K562 (cell line): ENCODE data around the gene ISOC1. TPM values are rescaled to one million over a fixed set of nuclear protein-coding genes. Genes with fewer than 3 reads are reported as not detected.

Experiments
- ATAC-seq: fragments of 200-7000 bp; cut with Tn5 transposase; 3 replicates; pipeline ENCODE4 v1.9.1; 2020; ENCODE audit warnings: moderate library complexity
- BruUV-seq: library from RNA; stranded (reverse); fragments of 400-500 nt; replicated peaks from 2 replicates; lab custom pipeline; 2021; lab: Mats Ljungman, UMichigan
- CTCF ChIA-PET: fragments of 300-600 bp; formaldehyde crosslinking; extraction: SDS; loops from one replicate; lab custom pipeline; 2021; ENCODE audit warnings: low intra/inter-chr PET ratio; lab: Yijun Ruan, JAX
- POLR2A ChIA-PET: fragments of 300-600, 350-650 bp; sonication (Branson Sonifier 250); formaldehyde crosslinking; extraction: SDS; loops from one replicate; lab custom pipeline; 2021; ENCODE audit warnings: antibody characterized with exemption, inconsistent platforms; lab: Yijun Ruan, JAX
- DNase-seq, 4 experiments: peaks; one replicate each; pipeline versions ENCODE4 v3.0.0 to v3.0.0-alpha.2; 2011 to 2018; ENCODE audit warnings: low spot score in 3 of 4, mixed read lengths in 3 of 4; ENCODE audit errors: extremely low read depth in 1 of 4
- FAIRE-seq: peaks from 2 replicates; lab custom pipeline; 2011; peaks lifted over from hg19 to GRCh38; lab: Jason Lieb, UNC
- H2AFZ ChIP-seq: 2 replicates; pipeline ENCODE4 v1.6.0; 2011; ENCODE audit warnings: low read depth, low read length, control low read depth, inconsistent platforms
- H3K27ac ChIP-seq: fragments of 200-600 bp; 3 replicates; pipeline ENCODE4 v1.8.0; 2011; ENCODE audit warnings: low read depth, mild to moderate bottlenecking, control low read depth, inconsistent platforms, low read length, moderate library complexity, mixed read lengths; ENCODE audit errors: extremely low read depth
- H3K27me3 ChIP-seq, 2 experiments: fragments of 300-600 bp in 1 of 2; 2 replicates in 1 of 2; 3 replicates in 1 of 2; pipeline versions ENCODE4 v1.6.0 to v1.8.0; 2011; ENCODE audit warnings: inconsistent platforms in 2 of 2, low read length in 2 of 2, mild to moderate bottlenecking in 1 of 2, mixed read lengths in 1 of 2, moderate library complexity in 1 of 2; ENCODE audit not compliant: control insufficient read depth in 2 of 2, insufficient read depth in 2 of 2
- H3K36me3 ChIP-seq: fragments of 300-600 bp; 3 replicates; pipeline ENCODE4 v1.8.0; 2011; ENCODE audit warnings: mild to moderate bottlenecking, low read length, inconsistent platforms; ENCODE audit not compliant: control insufficient read depth, insufficient read depth
- H3K4me1 ChIP-seq, 2 experiments: fragments of 200-600 bp in 1 of 2; replicated peaks in 1 of 2; 2 replicates in 1 of 2; 3 replicates in 1 of 2; pipeline versions ENCODE4 v1.5.1 to v1.8.0; 2011; ENCODE audit warnings: inconsistent platforms in 2 of 2, low read length in 2 of 2, mild to moderate bottlenecking in 1 of 2, mixed read lengths in 1 of 2, moderate library complexity in 1 of 2; ENCODE audit not compliant: control insufficient read depth in 2 of 2, insufficient read depth in 2 of 2
- H3K4me2 ChIP-seq: 2 replicates; pipeline ENCODE4 v1.6.1; 2011; ENCODE audit warnings: low read length, control low read depth, inconsistent platforms, mixed read lengths; ENCODE audit not compliant: insufficient read depth
- H3K4me3 ChIP-seq: fragments of 200-600 bp; sonication (generic), shearing (Covaris generic); 2 replicates; pipeline ENCODE4 v1.5.1; 2016; ENCODE audit warnings: control low read depth, inconsistent platforms
- H3K79me2 ChIP-seq: fragments of 200-600 bp; 3 replicates; pipeline ENCODE4 v1.8.0; 2011; ENCODE audit warnings: low read length, inconsistent platforms; ENCODE audit not compliant: control insufficient read depth, insufficient read depth
- H3K9ac ChIP-seq, 2 experiments: 2 replicates each; pipeline versions ENCODE4 v1.6.0 to v1.6.1; 2011; ENCODE audit warnings: low read depth in 2 of 2, low read length in 2 of 2, control low read depth in 1 of 2, inconsistent platforms in 1 of 2, mild to moderate bottlenecking in 1 of 2, mixed read lengths in 1 of 2; ENCODE audit not compliant: insufficient read depth in 1 of 2
- H3K9me1 ChIP-seq: one replicate; pipeline ENCODE4 v1.6.0; 2011; ENCODE audit warnings: inconsistent platforms, mild to moderate bottlenecking, low read length, moderate library complexity; ENCODE audit not compliant: control insufficient read depth, insufficient read depth
- H3K9me3 ChIP-seq: replicated peaks from 2 replicates; pipeline ENCODE4 v1.5.1; 2011; ENCODE audit warnings: low read depth, low read length, inconsistent platforms; ENCODE audit not compliant: control insufficient read depth, insufficient read depth
- H4K20me1 ChIP-seq: replicated peaks from 2 replicates; pipeline ENCODE4 v1.6.1; 2011; ENCODE audit warnings: low read length, inconsistent platforms, mixed read lengths; ENCODE audit not compliant: control insufficient read depth, insufficient read depth
- CTBP1 ChIP-seq: fragments of 450-650 bp; IDR thresholded peaks from 2 replicates; pipeline ENCODE4 v1.6.1; 2016; ENCODE audit warnings: borderline replicate concordance
- ETS1 ChIP-seq: conservative IDR thresholded peaks from 2 replicates; pipeline ENCODE4 v1.6.1; 2011; ENCODE audit warnings: low read depth, mild to moderate bottlenecking, low read length; ENCODE audit not compliant: control insufficient read depth
- KLF1 ChIP-seq: fragments of 450-650 bp; IDR thresholded peaks from 2 replicates; pipeline ENCODE4 v1.6.1; 2016; ENCODE audit warnings: missing genetic modification characterization, missing compliant biosample characterization
- MEIS2 ChIP-seq: fragments of 450-650 bp; IDR thresholded peaks from 2 replicates; pipeline ENCODE4 v1.6.1; 2014; ENCODE audit warnings: mild to moderate bottlenecking; ENCODE audit not compliant: partially characterized antibody
- NCOA4 ChIP-seq: fragments of 450-650 bp; IDR thresholded peaks from 2 replicates; pipeline ENCODE4 v1.6.1; 2018; ENCODE audit warnings: mild to moderate bottlenecking; ENCODE audit not compliant: partially characterized antibody
- PBX2 ChIP-seq, 2 experiments: IDR thresholded peaks in 1 of 2; conservative IDR thresholded peaks in 1 of 2; 2 replicates each; pipeline ENCODE4 v1.6.1; 2016; ENCODE audit warnings: low read depth in 2 of 2, mild to moderate bottlenecking in 1 of 2, missing compliant biosample characterization in 1 of 2, missing genetic modification characterization in 1 of 2, moderate library complexity in 1 of 2
- RCOR1 ChIP-seq, 2 experiments: IDR thresholded peaks; 2 replicates each; pipeline ENCODE4 v1.6.1; 2012; ENCODE audit warnings: low read depth in 2 of 2, low read length in 2 of 2, borderline replicate concordance in 1 of 2, improper control_type of control experiment in 1 of 2
- TEAD1 ChIP-seq, 2 experiments: fragments of 450-650 bp in 1 of 2; sonication (generic) in 1 of 2; formaldehyde crosslinking; IDR thresholded peaks; 2 replicates each; pipeline versions ENCODE4 v1.4.0 to v1.8.0; 2020 to 2022; ENCODE audit warnings: mild to moderate bottlenecking in 2 of 2, missing genetic modification reagents in 1 of 2
- WGBS: fragments of 100-300 bp; shearing (Covaris generic); methylation state at CpG from one replicate; pipeline ENCODE4 v1.1.6; 2016; ENCODE audit warnings: low coverage, mixed read lengths; ENCODE audit not compliant: insufficient coverage; ENCODE audit errors: missing lambda C conversion rate; 5-methylcytosine and 5-hydroxymethylcytosine counted together
- in situ Hi-C: fragments of 300-500 bp; cut with MboI; formaldehyde crosslinking; loops from 4 replicates; pipeline ENCODE4 v1.15.0; 2018; ENCODE audit warnings: inconsistent platforms, mixed read lengths
- intact Hi-C: fragments of 100-400 bp; cut with micrococcal nuclease; formaldehyde crosslinking; loops from 2 replicates; pipeline ENCODE4 v1.14.2; 2022
- polyA plus RNA-seq, 8 experiments: library from polyadenylated mRNA; depleted of rRNA in 4 of 8; stranded (reverse) in 5 of 8; unstranded in 3 of 8; fragments of >200 nt; fragmentation: Nextera tagmentation in 2 of 8; fragmentation: Illumina TruSeq in 1 of 8; extraction: Ambion mirVana in 2 of 8; extraction: Trizol in 1 of 8; gene quantifications; 2 replicates each; pipeline versions ENCODE4 v1.2.1 to v1.2.3, GENCODE V29; 2011 to 2014; ENCODE audit warnings: inconsistent platforms in 1 of 8, missing spikeins in 1 of 8
- total RNA-seq, 7 experiments: library from RNA; depleted of rRNA in 6 of 7; stranded (reverse); fragments of >200 nt in 6 of 7; fragmentation: Illumina TruSeq in 2 of 7; extraction: Trizol in 2 of 7; gene quantifications; 2 replicates each; pipeline versions ENCODE4 v1.2.1 to v1.2.3, GENCODE V29; 2011 to 2021; ENCODE audit warnings: low replicate concordance in 1 of 7
- TF ChIP-seq, protein P1 (sequence below), 3 experiments: IDR thresholded peaks in 2 of 3; conservative IDR thresholded peaks in 1 of 3; 2 replicates each; pipeline ENCODE4 v1.5.1; 2011 to 2012; ENCODE audit warnings: low read length in 3 of 3, mild to moderate bottlenecking in 3 of 3, control low read depth in 2 of 3, improper control_type of control experiment in 1 of 3, inconsistent platforms in 1 of 3, low read depth in 1 of 3, mixed read lengths in 1 of 3, moderate library complexity in 1 of 3; ENCODE audit not compliant: insufficient read depth in 2 of 3
- TF ChIP-seq, protein P2 (sequence below): fragments of 450-650 bp; IDR thresholded peaks from 2 replicates; pipeline ENCODE4 v1.6.1; 2016

The ISOC1 gene
- total and polyA plus RNA-seq, 9 of the 15 experiments (the other 6 are each of a cell fraction or from before 2014, with no cell fraction given) = 14.0 to 67.9 (median 51.3) TPM

DNA sequence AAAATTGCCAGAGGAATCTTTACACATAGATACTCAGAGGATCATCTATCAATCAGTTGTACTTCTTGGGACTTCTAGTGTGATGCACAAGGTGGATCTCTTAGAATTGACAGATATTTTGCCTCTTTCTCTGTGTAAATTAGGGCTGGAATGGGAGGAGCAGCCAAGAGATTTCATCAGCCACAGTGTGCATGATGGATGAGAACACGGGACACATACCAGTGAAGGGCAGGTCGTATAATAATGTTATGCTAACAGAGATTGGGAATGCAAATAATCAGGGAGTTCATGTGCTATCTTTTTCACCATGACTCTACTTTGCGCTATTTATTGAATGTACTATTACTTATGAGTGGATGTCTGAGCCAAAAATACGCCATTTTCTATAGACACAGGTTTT, 43.3 kb upstream of the ISOC1 start:
- DNase-seq = no peak
- Histone ChIP-seq H3K27me3 (no peaks in the 10 kb centered on the region; a peak in 1 of 5 replicates), H2AFZ (no peak overlapping the region), H3K27ac (no peak overlapping the region), H3K9me3 (no peaks in the 10 kb centered on the region), H3K4me2 (no peak overlapping the region), H4K20me1 (no peaks in the 10 kb centered on the region), H3K36me3 (no peaks in the 10 kb centered on the region), H3K4me3 (no peak overlapping the region)
- BruUV-seq = no TSS peak
- intact Hi-C loops = loop anchor here (5.0 kb wide), 1 partner anchor 144 kb away; no protein-coding TSS in a partner anchor
- 5% methylated on average over 4 of the region's 4 CpGs for WGBS
- TF ChIP-seq MEIS2 (peak; percentile 85), CTBP1 (0 out of 2 replicates have a peak, but pooled peaks have one; percentile 29), NCOA4 (no peak), TEAD1 (CRISPR knock-in tag; IDR thresholded peaks at IDR 0.05) (peak in 1 of 2 experiments; percentile 36; a peak in 1 of 4 replicates), KLF1 (tag) (peak; percentile 54; the same call in 1 of the 2 replicates), ETS1 (no peak), PBX2 (CRISPR knock-in tag; IDR thresholded peaks at IDR 0.05; ENCODE audit: low read depth) (no peak), PBX2 (tag; conservative IDR thresholded peaks at IDR 0.05; ENCODE audit: low read depth) (peak; percentile 82), RCOR1 (IDR thresholded peaks at IDR 0.05; ENCODE audit: borderline replicate concordance in 1 of 2, low read depth in 2 of 2, low read length in 2 of 2) (peak in 1 of 2 experiments; percentile 62; a peak in 1 of 4 replicates)
- TF ChIP-seq, protein P1, sequence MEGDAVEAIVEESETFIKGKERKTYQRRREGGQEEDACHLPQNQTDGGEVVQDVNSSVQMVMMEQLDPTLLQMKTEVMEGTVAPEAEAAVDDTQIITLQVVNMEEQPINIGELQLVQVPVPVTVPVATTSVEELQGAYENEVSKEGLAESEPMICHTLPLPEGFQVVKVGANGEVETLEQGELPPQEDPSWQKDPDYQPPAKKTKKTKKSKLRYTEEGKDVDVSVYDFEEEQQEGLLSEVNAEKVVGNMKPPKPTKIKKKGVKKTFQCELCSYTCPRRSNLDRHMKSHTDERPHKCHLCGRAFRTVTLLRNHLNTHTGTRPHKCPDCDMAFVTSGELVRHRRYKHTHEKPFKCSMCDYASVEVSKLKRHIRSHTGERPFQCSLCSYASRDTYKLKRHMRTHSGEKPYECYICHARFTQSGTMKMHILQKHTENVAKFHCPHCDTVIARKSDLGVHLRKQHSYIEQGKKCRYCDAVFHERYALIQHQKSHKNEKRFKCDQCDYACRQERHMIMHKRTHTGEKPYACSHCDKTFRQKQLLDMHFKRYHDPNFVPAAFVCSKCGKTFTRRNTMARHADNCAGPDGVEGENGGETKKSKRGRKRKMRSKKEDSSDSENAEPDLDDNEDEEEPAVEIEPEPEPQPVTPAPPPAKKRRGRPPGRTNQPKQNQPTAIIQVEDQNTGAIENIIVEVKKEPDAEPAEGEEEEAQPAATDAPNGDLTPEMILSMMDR (IDR thresholded peaks at IDR 0.05 in 2 of 3, conservative IDR thresholded peaks at IDR 0.05 in 1 of 3; ENCODE audit: insufficient read depth in 2 of 3, low read depth in 1 of 3, low read length in 3 of 3) = no peak
- TF ChIP-seq, protein P2, sequence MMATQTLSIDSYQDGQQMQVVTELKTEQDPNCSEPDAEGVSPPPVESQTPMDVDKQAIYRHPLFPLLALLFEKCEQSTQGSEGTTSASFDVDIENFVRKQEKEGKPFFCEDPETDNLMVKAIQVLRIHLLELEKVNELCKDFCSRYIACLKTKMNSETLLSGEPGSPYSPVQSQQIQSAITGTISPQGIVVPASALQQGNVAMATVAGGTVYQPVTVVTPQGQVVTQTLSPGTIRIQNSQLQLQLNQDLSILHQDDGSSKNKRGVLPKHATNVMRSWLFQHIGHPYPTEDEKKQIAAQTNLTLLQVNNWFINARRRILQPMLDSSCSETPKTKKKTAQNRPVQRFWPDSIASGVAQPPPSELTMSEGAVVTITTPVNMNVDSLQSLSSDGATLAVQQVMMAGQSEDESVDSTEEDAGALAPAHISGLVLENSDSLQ = peak; percentile 57; the same call in 1 of the 2 replicates
- TF ChIP-seq, all 486 proteins: peak for 7
- Histone ChIP-seq H3K79me2 (no peaks in the 10 kb centered on the region), H3K9me1 (no peaks in the 10 kb centered on the region), H3K4me1 (no peaks in the 10 kb centered on the region; a peak in 1 of 5 replicates), H3K9ac (no peak overlapping the region)
- ATAC-seq = peak; percentile 75
- CTCF ChIA-PET = no interaction called here
- FAIRE-seq = no peak
- in situ Hi-C loops = no loop called here
- POLR2A ChIA-PET = no interaction called here
